Astrocyte (in vitro differentiated cells and primary cell): ENCODE measurements around the gene MAGEA9B.

Source experiments
- EZH2 ChIP-seq: IDR thresholded peaks from 2 replicates; pipeline ENCODE4 v1.6.1; 2012; ENCODE audit warnings: mild to moderate bottlenecking, low read length, inconsistent platforms; ENCODE audit not compliant: insufficient read depth
- TF ChIP-seq, protein P1 (sequence below): IDR thresholded peaks from 2 replicates; pipeline ENCODE4 v1.5.1; 2011; ENCODE audit warnings: low read depth, mild to moderate bottlenecking, inconsistent platforms, low read length, moderate library complexity; ENCODE audit not compliant: insufficient read depth

DNA sequence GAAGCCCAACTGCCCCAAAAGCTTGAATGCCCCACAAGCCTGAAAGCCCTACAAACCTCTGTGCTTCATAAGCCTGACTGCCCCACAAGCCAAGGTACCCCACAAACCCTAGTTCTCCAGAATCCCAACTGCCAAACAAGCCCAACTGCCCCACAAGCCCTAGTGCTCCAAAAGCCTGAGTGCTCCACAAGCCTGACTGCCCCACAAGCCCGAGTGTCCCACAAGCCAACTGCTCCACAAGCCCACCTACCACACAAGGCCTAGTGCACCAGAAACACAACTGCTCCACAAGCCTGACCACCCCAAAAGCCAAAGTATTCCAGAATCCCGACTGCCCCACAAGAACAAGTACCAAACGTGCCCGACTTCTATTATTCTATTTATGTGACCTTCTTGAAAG is 23.9 kb downstream of the MAGEA9B start:
- TF ChIP-seq, protein P1, sequence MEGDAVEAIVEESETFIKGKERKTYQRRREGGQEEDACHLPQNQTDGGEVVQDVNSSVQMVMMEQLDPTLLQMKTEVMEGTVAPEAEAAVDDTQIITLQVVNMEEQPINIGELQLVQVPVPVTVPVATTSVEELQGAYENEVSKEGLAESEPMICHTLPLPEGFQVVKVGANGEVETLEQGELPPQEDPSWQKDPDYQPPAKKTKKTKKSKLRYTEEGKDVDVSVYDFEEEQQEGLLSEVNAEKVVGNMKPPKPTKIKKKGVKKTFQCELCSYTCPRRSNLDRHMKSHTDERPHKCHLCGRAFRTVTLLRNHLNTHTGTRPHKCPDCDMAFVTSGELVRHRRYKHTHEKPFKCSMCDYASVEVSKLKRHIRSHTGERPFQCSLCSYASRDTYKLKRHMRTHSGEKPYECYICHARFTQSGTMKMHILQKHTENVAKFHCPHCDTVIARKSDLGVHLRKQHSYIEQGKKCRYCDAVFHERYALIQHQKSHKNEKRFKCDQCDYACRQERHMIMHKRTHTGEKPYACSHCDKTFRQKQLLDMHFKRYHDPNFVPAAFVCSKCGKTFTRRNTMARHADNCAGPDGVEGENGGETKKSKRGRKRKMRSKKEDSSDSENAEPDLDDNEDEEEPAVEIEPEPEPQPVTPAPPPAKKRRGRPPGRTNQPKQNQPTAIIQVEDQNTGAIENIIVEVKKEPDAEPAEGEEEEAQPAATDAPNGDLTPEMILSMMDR, result no peak
- no peak for TF ChIP-seq EZH2
